Panc1 (cell line): Measurements from ENCODE around the gene NKAPL.

Experiments used
- POLR2AphosphoS5 ChIP-seq: IDR thresholded peaks from 2 replicates; pipeline ENCODE4 v1.6.1; 2012; ENCODE audit warnings: mild to moderate bottlenecking, low read depth, low read length, moderate library complexity
- TCF7L2 ChIP-seq: IDR thresholded peaks from 2 replicates; pipeline ENCODE4 v1.6.1; 2011; ENCODE audit warnings: mild to moderate bottlenecking, low read depth, low read length, inconsistent platforms
- TF ChIP-seq, protein P1 (sequence below): fragments of 450-650 bp; IDR thresholded peaks from 2 replicates; pipeline ENCODE4 v1.5.1; 2017; ENCODE audit warnings: mild to moderate bottlenecking
- TF ChIP-seq, protein P2 (sequence below), 2 experiments: IDR thresholded peaks; 2 replicates each; pipeline ENCODE4 v1.6.1; 2011 to 2012; ENCODE audit warnings: low read depth in 2 of 2, control low read depth in 1 of 2, low read length in 1 of 2, mild to moderate bottlenecking in 1 of 2, moderate library complexity in 1 of 2; ENCODE audit not compliant: insufficient read depth in 1 of 2

DNA sequence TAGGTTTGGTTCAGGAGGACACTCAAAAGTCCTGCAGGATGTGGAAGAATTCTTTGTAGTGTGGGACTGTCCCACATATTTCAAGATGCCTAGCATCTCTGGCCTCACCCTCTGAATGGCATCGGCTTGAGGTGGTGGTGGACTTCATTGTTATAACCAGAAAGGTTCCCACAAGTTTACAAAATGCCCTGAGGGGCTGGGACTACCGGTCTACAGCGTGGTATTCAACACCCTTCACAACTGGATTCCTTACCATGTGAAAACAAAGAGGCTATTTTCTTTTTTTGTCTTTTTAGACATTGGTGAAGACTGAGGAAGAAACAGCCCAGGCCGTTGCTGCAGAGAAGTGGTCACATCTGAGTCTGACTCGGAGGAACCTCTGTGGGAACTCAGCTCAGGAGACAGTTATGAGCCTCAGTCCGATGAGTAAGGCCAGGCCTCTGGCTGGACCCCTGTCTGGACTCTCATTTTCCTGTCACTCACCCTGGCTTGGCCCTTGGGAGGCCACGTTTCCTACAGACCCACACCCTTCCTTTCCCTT lies 37.5 kb downstream of the NKAPL start:
- TF ChIP-seq, protein P1, sequence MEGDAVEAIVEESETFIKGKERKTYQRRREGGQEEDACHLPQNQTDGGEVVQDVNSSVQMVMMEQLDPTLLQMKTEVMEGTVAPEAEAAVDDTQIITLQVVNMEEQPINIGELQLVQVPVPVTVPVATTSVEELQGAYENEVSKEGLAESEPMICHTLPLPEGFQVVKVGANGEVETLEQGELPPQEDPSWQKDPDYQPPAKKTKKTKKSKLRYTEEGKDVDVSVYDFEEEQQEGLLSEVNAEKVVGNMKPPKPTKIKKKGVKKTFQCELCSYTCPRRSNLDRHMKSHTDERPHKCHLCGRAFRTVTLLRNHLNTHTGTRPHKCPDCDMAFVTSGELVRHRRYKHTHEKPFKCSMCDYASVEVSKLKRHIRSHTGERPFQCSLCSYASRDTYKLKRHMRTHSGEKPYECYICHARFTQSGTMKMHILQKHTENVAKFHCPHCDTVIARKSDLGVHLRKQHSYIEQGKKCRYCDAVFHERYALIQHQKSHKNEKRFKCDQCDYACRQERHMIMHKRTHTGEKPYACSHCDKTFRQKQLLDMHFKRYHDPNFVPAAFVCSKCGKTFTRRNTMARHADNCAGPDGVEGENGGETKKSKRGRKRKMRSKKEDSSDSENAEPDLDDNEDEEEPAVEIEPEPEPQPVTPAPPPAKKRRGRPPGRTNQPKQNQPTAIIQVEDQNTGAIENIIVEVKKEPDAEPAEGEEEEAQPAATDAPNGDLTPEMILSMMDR = no peak
- TF ChIP-seq, protein P2, sequence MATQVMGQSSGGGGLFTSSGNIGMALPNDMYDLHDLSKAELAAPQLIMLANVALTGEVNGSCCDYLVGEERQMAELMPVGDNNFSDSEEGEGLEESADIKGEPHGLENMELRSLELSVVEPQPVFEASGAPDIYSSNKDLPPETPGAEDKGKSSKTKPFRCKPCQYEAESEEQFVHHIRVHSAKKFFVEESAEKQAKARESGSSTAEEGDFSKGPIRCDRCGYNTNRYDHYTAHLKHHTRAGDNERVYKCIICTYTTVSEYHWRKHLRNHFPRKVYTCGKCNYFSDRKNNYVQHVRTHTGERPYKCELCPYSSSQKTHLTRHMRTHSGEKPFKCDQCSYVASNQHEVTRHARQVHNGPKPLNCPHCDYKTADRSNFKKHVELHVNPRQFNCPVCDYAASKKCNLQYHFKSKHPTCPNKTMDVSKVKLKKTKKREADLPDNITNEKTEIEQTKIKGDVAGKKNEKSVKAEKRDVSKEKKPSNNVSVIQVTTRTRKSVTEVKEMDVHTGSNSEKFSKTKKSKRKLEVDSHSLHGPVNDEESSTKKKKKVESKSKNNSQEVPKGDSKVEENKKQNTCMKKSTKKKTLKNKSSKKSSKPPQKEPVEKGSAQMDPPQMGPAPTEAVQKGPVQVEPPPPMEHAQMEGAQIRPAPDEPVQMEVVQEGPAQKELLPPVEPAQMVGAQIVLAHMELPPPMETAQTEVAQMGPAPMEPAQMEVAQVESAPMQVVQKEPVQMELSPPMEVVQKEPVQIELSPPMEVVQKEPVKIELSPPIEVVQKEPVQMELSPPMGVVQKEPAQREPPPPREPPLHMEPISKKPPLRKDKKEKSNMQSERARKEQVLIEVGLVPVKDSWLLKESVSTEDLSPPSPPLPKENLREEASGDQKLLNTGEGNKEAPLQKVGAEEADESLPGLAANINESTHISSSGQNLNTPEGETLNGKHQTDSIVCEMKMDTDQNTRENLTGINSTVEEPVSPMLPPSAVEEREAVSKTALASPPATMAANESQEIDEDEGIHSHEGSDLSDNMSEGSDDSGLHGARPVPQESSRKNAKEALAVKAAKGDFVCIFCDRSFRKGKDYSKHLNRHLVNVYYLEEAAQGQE (IDR thresholded peaks at IDR 0.05; ENCODE audit: insufficient read depth in 1 of 2, low read depth in 2 of 2, low read length in 1 of 2) = no peak
- no peak for TF ChIP-seq POLR2AphosphoS5
- TF ChIP-seq TCF7L2 = no peak
